ENCODE results near the gene COG4.

DNA sequence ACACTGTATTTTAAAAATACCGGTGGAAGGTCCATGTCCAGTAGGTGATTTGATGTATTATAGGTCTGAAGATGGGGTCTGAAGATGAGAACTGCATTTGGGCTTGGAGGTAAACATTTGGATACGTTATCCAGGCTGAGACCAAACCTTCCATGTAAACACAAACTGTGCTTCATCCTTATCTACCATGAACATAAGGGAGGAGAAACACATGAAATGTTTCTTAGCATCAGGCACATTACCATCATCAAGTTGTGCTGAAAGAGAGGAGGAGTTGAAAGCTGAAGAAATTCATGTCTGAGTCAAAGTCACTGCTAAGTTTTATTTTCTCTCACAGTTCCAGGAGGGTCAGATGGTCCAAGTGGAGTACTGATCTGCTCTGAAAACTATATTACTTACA, 11.6 kb upstream of the COG4 start:
- TF ChIP-seq, protein P1, sequence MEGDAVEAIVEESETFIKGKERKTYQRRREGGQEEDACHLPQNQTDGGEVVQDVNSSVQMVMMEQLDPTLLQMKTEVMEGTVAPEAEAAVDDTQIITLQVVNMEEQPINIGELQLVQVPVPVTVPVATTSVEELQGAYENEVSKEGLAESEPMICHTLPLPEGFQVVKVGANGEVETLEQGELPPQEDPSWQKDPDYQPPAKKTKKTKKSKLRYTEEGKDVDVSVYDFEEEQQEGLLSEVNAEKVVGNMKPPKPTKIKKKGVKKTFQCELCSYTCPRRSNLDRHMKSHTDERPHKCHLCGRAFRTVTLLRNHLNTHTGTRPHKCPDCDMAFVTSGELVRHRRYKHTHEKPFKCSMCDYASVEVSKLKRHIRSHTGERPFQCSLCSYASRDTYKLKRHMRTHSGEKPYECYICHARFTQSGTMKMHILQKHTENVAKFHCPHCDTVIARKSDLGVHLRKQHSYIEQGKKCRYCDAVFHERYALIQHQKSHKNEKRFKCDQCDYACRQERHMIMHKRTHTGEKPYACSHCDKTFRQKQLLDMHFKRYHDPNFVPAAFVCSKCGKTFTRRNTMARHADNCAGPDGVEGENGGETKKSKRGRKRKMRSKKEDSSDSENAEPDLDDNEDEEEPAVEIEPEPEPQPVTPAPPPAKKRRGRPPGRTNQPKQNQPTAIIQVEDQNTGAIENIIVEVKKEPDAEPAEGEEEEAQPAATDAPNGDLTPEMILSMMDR (IDR thresholded peaks at IDR 0.05), result no peak
- no peak for TF ChIP-seq POLR2AphosphoS5 (IDR thresholded peaks at IDR 0.05; ENCODE audit: low read depth, low read length)
- TF ChIP-seq, protein P2, sequence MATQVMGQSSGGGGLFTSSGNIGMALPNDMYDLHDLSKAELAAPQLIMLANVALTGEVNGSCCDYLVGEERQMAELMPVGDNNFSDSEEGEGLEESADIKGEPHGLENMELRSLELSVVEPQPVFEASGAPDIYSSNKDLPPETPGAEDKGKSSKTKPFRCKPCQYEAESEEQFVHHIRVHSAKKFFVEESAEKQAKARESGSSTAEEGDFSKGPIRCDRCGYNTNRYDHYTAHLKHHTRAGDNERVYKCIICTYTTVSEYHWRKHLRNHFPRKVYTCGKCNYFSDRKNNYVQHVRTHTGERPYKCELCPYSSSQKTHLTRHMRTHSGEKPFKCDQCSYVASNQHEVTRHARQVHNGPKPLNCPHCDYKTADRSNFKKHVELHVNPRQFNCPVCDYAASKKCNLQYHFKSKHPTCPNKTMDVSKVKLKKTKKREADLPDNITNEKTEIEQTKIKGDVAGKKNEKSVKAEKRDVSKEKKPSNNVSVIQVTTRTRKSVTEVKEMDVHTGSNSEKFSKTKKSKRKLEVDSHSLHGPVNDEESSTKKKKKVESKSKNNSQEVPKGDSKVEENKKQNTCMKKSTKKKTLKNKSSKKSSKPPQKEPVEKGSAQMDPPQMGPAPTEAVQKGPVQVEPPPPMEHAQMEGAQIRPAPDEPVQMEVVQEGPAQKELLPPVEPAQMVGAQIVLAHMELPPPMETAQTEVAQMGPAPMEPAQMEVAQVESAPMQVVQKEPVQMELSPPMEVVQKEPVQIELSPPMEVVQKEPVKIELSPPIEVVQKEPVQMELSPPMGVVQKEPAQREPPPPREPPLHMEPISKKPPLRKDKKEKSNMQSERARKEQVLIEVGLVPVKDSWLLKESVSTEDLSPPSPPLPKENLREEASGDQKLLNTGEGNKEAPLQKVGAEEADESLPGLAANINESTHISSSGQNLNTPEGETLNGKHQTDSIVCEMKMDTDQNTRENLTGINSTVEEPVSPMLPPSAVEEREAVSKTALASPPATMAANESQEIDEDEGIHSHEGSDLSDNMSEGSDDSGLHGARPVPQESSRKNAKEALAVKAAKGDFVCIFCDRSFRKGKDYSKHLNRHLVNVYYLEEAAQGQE (IDR thresholded peaks at IDR 0.05; ENCODE audit: insufficient read depth in 1 of 2, low read depth in 2 of 2, low read length in 1 of 2), result no peak
